Measurements from ENCODE around the gene PIP4K2A.
"Not testable (repeated sequence)": the region's sequence is repeated elsewhere in the genome, so short reads cannot be mapped to it uniquely, and the experiment has no call there.

PIP4K2A gene

GRCh38 chr10:22514414-22514758 is 200.0 kb downstream of the PIP4K2A start:
- not testable (repeated sequence) for DNase-seq (ENCODE audit: low spot score)

- DNase-seq (ENCODE audit: low spot score), result not testable (repeated sequence)
These were observed 200.6 kb downstream of the PIP4K2A start for GRCh38 chr10:22513483-22514413.

- not testable (repeated sequence) for DNase-seq (ENCODE audit: low spot score)
These were observed 202.4 kb downstream of the PIP4K2A start for GRCh38 chr10:22512015-22512414.

GRCh38 chr10:22508214-22508613 is 206.2 kb downstream of the PIP4K2A start:
- DNase-seq (ENCODE audit: low spot score), result not testable (repeated sequence)

GRCh38 chr10:22505911-22506685 is 208.3 kb downstream of the PIP4K2A start:
- peak; percentile 51 for DNase-seq (ENCODE audit: low spot score)

GRCh38 chr10:22504766-22505165 is 209.6 kb downstream of the PIP4K2A start:
- no peak for DNase-seq (ENCODE audit: low spot score)

- DNase-seq (ENCODE audit: low spot score), result peak; percentile 6
These were observed 210.9 kb downstream of the PIP4K2A start for GRCh38 chr10:22503315-22504088.

- DNase-seq (ENCODE audit: low spot score), result no peak
These were observed 212.5 kb downstream of the PIP4K2A start for GRCh38 chr10:22501863-22502262.

GRCh38 chr10:22501413-22501812 is 213.0 kb downstream of the PIP4K2A start:
- DNase-seq (ENCODE audit: low spot score), result no peak

- DNase-seq (ENCODE audit: low spot score), result no peak
These were observed 213.6 kb downstream of the PIP4K2A start for GRCh38 chr10:22500656-22501340.

- not testable (repeated sequence) for DNase-seq (ENCODE audit: low spot score)
These were observed 214.4 kb downstream of the PIP4K2A start for GRCh38 chr10:22499973-22500372.

- no peak for DNase-seq (ENCODE audit: low spot score)
These were observed 219.0 kb downstream of the PIP4K2A start for GRCh38 chr10:22495396-22495795.

GRCh38 chr10:22494007-22494406 is 220.4 kb downstream of the PIP4K2A start:
- no peak for DNase-seq (ENCODE audit: low spot score)

- DNase-seq (ENCODE audit: low spot score), result peak; percentile 25
These were observed 222.3 kb downstream of the PIP4K2A start for GRCh38 chr10:22491931-22492615.

GRCh38 chr10:22491480-22491879 is 222.9 kb downstream of the PIP4K2A start:
- DNase-seq (ENCODE audit: low spot score), result no peak

- DNase-seq (ENCODE audit: low spot score), result no peak
These were observed 224.4 kb downstream of the PIP4K2A start for GRCh38 chr10:22489975-22490374.

- no peak for DNase-seq (ENCODE audit: low spot score)
These were observed 224.9 kb downstream of the PIP4K2A start for GRCh38 chr10:22489467-22489866.

- DNase-seq (ENCODE audit: low spot score), result no peak
These were observed 227.9 kb downstream of the PIP4K2A start for GRCh38 chr10:22486431-22486830.

Measured in CD4-positive, alpha-beta T cell treated with Interleukin-15 for 4 hours (primary cell).